Liver (tissue), 9 donors: ENCODE measurements around the gene GC. TPM values are rescaled to one million over a fixed set of nuclear protein-coding genes. Genes with fewer than 3 reads are reported as not detected.

Experiments
- DNase-seq: peaks from one replicate; pipeline ENCODE4 v3.0.0-alpha.2; 2017; ENCODE audit warnings: low spot score
- H3K27ac ChIP-seq, 2 donors: one replicate each; pipeline ENCODE4 v1.7.0; 2013; ENCODE audit warnings: inconsistent platforms in 2 of 2, low read length in 2 of 2, control low read depth in 1 of 2, low read depth in 1 of 2, mild to moderate bottlenecking in 1 of 2
- H3K27me3 ChIP-seq, 4 donors: one replicate each; pipeline versions ENCODE4 v1.6.1 to v1.7.0; 2013; ENCODE audit warnings: low read length in 3 of 4, inconsistent platforms in 1 of 4, mild to moderate bottlenecking in 1 of 4, moderate library complexity in 1 of 4; ENCODE audit not compliant: control insufficient read depth in 4 of 4, insufficient read depth in 4 of 4
- H3K36me3 ChIP-seq, 4 donors: one replicate each; pipeline versions ENCODE4 v1.6.1 to v1.7.0; 2013; ENCODE audit warnings: low read length in 3 of 4, mild to moderate bottlenecking in 3 of 4, low read depth in 1 of 4, moderate library complexity in 1 of 4; ENCODE audit not compliant: control insufficient read depth in 4 of 4, insufficient read depth in 3 of 4
- H3K4me1 ChIP-seq, 4 donors: one replicate each; pipeline versions ENCODE4 v1.6.1 to v1.7.0; 2013; ENCODE audit warnings: low read length in 3 of 4, mild to moderate bottlenecking in 3 of 4, moderate library complexity in 1 of 4; ENCODE audit not compliant: control insufficient read depth in 4 of 4, insufficient read depth in 4 of 4
- H3K4me3 ChIP-seq, 3 donors: one replicate each; pipeline versions ENCODE4 v1.6.1 to v1.7.0; 2013; ENCODE audit warnings: low read length in 3 of 3, control low read depth in 1 of 3, low read depth in 1 of 3, mild to moderate bottlenecking in 1 of 3
- H3K9ac ChIP-seq, 2 donors: one replicate each; pipeline ENCODE4 v1.7.0; 2013; ENCODE audit warnings: low read length in 2 of 2, mild to moderate bottlenecking in 2 of 2, moderate library complexity in 2 of 2, control low read depth in 1 of 2, low read depth in 1 of 2
- H3K9me3 ChIP-seq, 4 donors: one replicate each; pipeline versions ENCODE4 v1.6.1 to v1.7.0; 2013; ENCODE audit warnings: low read length in 3 of 4; ENCODE audit not compliant: control insufficient read depth in 4 of 4
- EGR1 ChIP-seq, 2 donors: IDR thresholded peaks; 2 replicates each; pipeline ENCODE4 v1.6.1; 2016 to 2018; ENCODE audit warnings: antibody characterized with exemption in 2 of 2, low read depth in 2 of 2
- FOXA1 ChIP-seq: IDR thresholded peaks from 2 replicates; pipeline ENCODE4 v1.6.1; 2016; ENCODE audit warnings: antibody characterized with exemption
- FOXA2 ChIP-seq: IDR thresholded peaks from 2 replicates; pipeline ENCODE4 v1.6.1; 2016; ENCODE audit warnings: antibody characterized with exemption
- GABPA ChIP-seq, 2 donors: IDR thresholded peaks in 1 of 2; conservative IDR thresholded peaks in 1 of 2; 2 replicates each; pipeline ENCODE4 v1.6.1; 2016; ENCODE audit warnings: antibody characterized with exemption in 2 of 2, mild to moderate bottlenecking in 1 of 2, moderate library complexity in 1 of 2
- HNF4A ChIP-seq, 2 donors: conservative IDR thresholded peaks; 2 replicates each; pipeline ENCODE4 v1.6.1; 2016; ENCODE audit warnings: antibody characterized with exemption in 2 of 2, mild to moderate bottlenecking in 2 of 2
- HNF4G ChIP-seq: IDR thresholded peaks from 2 replicates; pipeline ENCODE4 v1.6.1; 2016; ENCODE audit warnings: antibody characterized with exemption
- JUND ChIP-seq, 2 donors: IDR thresholded peaks; 2 replicates each; pipeline ENCODE4 v1.6.1; 2016; ENCODE audit warnings: antibody characterized with exemption in 2 of 2
- MAX ChIP-seq: IDR thresholded peaks from 2 replicates; pipeline ENCODE4 v1.6.1; 2016; ENCODE audit warnings: antibody characterized with exemption
- NR2F2 ChIP-seq: IDR thresholded peaks from 2 replicates; pipeline ENCODE4 v1.6.1; 2016; ENCODE audit warnings: antibody characterized with exemption
- RAD21 ChIP-seq, 2 donors: IDR thresholded peaks; 2 replicates each; pipeline ENCODE4 v1.6.1; 2016; ENCODE audit warnings: antibody characterized with exemption in 2 of 2, mild to moderate bottlenecking in 2 of 2
- REST ChIP-seq: IDR thresholded peaks from 2 replicates; pipeline ENCODE4 v1.6.1; 2016; ENCODE audit warnings: antibody characterized with exemption, mild to moderate bottlenecking
- RXRA ChIP-seq, 2 donors: IDR thresholded peaks; 2 replicates each; pipeline ENCODE4 v1.6.1; 2017 to 2018; ENCODE audit warnings: antibody characterized with exemption in 2 of 2, mild to moderate bottlenecking in 1 of 2
- SP1 ChIP-seq: IDR thresholded peaks from 2 replicates; pipeline ENCODE4 v1.6.1; 2018; ENCODE audit warnings: antibody characterized with exemption, mild to moderate bottlenecking
- TAF1 ChIP-seq: conservative IDR thresholded peaks from 2 replicates; pipeline ENCODE4 v1.6.1; 2016; ENCODE audit warnings: antibody characterized with exemption, mild to moderate bottlenecking
- YY1 ChIP-seq: IDR thresholded peaks from 2 replicates; pipeline ENCODE4 v1.6.1; 2016; ENCODE audit warnings: antibody characterized with exemption, mild to moderate bottlenecking
- ZBTB33 ChIP-seq: IDR thresholded peaks from 2 replicates; pipeline ENCODE4 v1.6.1; 2016; ENCODE audit warnings: antibody characterized with exemption
- WGBS: extraction: QIAGEN DNeasy Blood & Tissue Kit; methylation state at CpG from one replicate; pipeline ENCODE4 v1.1.7; 2013; 5-methylcytosine and 5-hydroxymethylcytosine counted together
- polyA plus RNA-seq, 2 donors: library from polyadenylated mRNA; stranded (reverse) in 1 of 2; unstranded in 1 of 2; fragments of 200-250 nt in 1 of 2; fragments of >200 nt in 1 of 2; fragmentation: Nextera tagmentation in 1 of 2; extraction: Ambion mirVana in 1 of 2; gene quantifications; one replicate each; pipeline versions ENCODE4 v1.2.1 to v1.2.3, GENCODE V29; 2013 to 2015
- total RNA-seq, 2 donors: library from RNA; depleted of rRNA; stranded (reverse); fragments of >200 nt; gene quantifications; one replicate each; pipeline ENCODE4 v1.2.3, GENCODE V29; 2014
- TF ChIP-seq, protein P1 (sequence below): fragments of 150-350 bp; IDR thresholded peaks from 2 replicates; pipeline ENCODE4 v1.5.1; 2017; ENCODE audit warnings: improper control_type of control experiment, low read depth, low read length; ENCODE audit not compliant: missing input control
- TF ChIP-seq, protein P2 (sequence below): IDR thresholded peaks from 2 replicates; pipeline ENCODE4 v1.6.1; 2016; ENCODE audit warnings: antibody characterized with exemption
- donor health status: healthy.
- donor health status: healthy.
- donor health status: healthy.
- donor health status: healthy.
- donor health status: healthy.

The GC gene
- total and polyA plus RNA-seq, 4 donors: 1,801 to 4,674 (median 2,937) TPM

DNA sequence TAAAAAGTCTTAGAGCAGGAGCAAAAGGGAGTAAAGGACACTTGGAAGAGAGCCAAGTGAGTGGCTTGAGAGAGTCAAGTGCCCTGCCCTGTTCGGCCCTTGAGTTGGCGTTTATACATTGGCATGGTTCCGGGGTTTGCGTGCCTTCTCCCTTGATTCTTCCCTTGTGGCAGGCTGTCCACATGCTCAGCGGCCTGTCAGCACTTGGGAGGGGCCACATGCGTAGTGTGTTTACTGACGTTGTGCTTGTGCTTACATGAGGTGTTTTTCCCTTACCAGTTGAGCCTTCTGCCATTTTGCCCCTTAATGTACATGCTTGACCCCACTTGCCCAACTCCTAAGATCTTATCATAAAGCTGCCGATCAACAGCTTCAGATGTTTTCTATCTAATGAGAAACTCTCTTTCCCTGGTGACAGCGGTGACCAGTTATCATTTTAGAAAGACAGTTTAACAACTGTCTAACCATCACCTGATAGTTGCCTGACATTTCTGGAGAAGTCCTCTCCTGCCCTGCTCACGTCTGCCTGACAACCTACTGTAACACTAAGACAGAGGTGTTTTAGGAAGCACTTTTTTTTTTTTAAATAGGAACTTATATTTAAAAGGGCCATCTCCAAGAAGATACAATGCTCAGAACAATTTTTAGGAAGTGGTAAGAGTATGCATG lies 49.5 kb upstream of the GC start:
- WGBS: 67% methylated on average over 10 of the region's 10 CpGs
- no peaks in the 10 kb centered on the region for H3K9me3 ChIP-seq
- H3K9ac ChIP-seq: no peak overlapping the region
- DNase-seq: no peak
- no peak overlapping the region for H3K27ac ChIP-seq
- no peak overlapping the region for H3K4me3 ChIP-seq
- H3K36me3 ChIP-seq: no peaks in the 10 kb centered on the region
- H3K4me1 ChIP-seq: no peaks in the 10 kb centered on the region
- TF ChIP-seq TAF1: no peak
- no peak for TF ChIP-seq JUND (IDR thresholded peaks at IDR 0.05)
- no peaks in the 10 kb centered on the region for H3K27me3 ChIP-seq

GRCh38 chr4:71832049-71832448 lies 48.2 kb upstream of the GC start:
- no peak for TF ChIP-seq MAX
- no peak for TF ChIP-seq EGR1 (IDR thresholded peaks at IDR 0.05; ENCODE audit: low read depth in 2 of 2)
- no peak for TF ChIP-seq FOXA2
- TF ChIP-seq, protein P1, sequence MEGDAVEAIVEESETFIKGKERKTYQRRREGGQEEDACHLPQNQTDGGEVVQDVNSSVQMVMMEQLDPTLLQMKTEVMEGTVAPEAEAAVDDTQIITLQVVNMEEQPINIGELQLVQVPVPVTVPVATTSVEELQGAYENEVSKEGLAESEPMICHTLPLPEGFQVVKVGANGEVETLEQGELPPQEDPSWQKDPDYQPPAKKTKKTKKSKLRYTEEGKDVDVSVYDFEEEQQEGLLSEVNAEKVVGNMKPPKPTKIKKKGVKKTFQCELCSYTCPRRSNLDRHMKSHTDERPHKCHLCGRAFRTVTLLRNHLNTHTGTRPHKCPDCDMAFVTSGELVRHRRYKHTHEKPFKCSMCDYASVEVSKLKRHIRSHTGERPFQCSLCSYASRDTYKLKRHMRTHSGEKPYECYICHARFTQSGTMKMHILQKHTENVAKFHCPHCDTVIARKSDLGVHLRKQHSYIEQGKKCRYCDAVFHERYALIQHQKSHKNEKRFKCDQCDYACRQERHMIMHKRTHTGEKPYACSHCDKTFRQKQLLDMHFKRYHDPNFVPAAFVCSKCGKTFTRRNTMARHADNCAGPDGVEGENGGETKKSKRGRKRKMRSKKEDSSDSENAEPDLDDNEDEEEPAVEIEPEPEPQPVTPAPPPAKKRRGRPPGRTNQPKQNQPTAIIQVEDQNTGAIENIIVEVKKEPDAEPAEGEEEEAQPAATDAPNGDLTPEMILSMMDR: no peak
- TF ChIP-seq GABPA (IDR thresholded peaks at IDR 0.05 in 1 of 2, conservative IDR thresholded peaks at IDR 0.05 in 1 of 2): no peak
- TF ChIP-seq HNF4G: no peak
- no peak for TF ChIP-seq SP1
- no peak for TF ChIP-seq JUND (IDR thresholded peaks at IDR 0.05)
- TF ChIP-seq HNF4A (conservative IDR thresholded peaks at IDR 0.05): no peak
- TF ChIP-seq TAF1: no peak
- TF ChIP-seq ZBTB33: no peak
- TF ChIP-seq NR2F2: no peak
- no peak for TF ChIP-seq FOXA1
- TF ChIP-seq RXRA (IDR thresholded peaks at IDR 0.05): no peak
- no peak for TF ChIP-seq REST
- TF ChIP-seq YY1: no peak
- TF ChIP-seq, protein P2, sequence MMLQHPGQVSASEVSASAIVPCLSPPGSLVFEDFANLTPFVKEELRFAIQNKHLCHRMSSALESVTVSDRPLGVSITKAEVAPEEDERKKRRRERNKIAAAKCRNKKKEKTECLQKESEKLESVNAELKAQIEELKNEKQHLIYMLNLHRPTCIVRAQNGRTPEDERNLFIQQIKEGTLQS: no peak
- no peak for TF ChIP-seq RAD21 (IDR thresholded peaks at IDR 0.05)
- DNase-seq: no peak

More at GRCh38 chr4:71832049-71832448, 48.2 kb upstream of the GC start:
- Histone ChIP-seq H3K9me3 (no peaks in the 10 kb centered on the region), H3K4me3 (no peak overlapping the region), H3K27ac (no peak overlapping the region), H3K4me1 (no peaks in the 10 kb centered on the region), H3K9ac (no peak overlapping the region), H3K36me3 (no peaks in the 10 kb centered on the region), H3K27me3 (no peaks in the 10 kb centered on the region)
- 61% methylated on average over 3 of the region's 3 CpGs for whole genome bisulfite sequencing
